H1 (cell line): ENCODE measurements around the gene KRT3. TPM values are rescaled to one million over a fixed set of nuclear protein-coding genes. Genes with fewer than 3 reads are reported as not detected.

Experiments used
- CTCF ChIA-PET: fragments of 300-600 bp; sonication (Branson Sonifier 250); formaldehyde crosslinking; loops from one replicate; lab custom pipeline; 2021; ENCODE audit not compliant: partially characterized antibody; lab: Charles Lee
- POLR2A ChIA-PET: fragments of 300-600 bp; sonication (Branson Sonifier 250); formaldehyde crosslinking; loops from one replicate; lab custom pipeline; 2021; ENCODE audit warnings: inconsistent platforms; ENCODE audit not compliant: partially characterized antibody; lab: Charles Lee
- DNase-seq, 2 experiments: peaks; one replicate each; pipeline versions ENCODE4 v3.0.0 to v3.0.0-alpha.2; 2010 to 2022; ENCODE audit warnings: low spot score in 2 of 2, low read depth in 1 of 2, mixed read lengths in 1 of 2
- FAIRE-seq: peaks from 2 replicates; lab custom pipeline; 2011; peaks lifted over from hg19 to GRCh38; lab: Jason Lieb, UNC
- H2AFZ ChIP-seq: 2 replicates; pipeline ENCODE4 v1.8.1; 2012; ENCODE audit warnings: low read length, inconsistent platforms
- H2AK5ac ChIP-seq: 2 replicates; pipeline ENCODE4 v1.6.1; 2013; ENCODE audit warnings: low read depth, low read length
- H2BK120ac ChIP-seq: replicated peaks from 2 replicates; pipeline ENCODE3; 2013; ENCODE audit warnings: low read depth, low read length, inconsistent platforms
- H2BK12ac ChIP-seq: 2 replicates; pipeline ENCODE4 v1.6.1; 2013; ENCODE audit warnings: low read depth, low read length
- H2BK15ac ChIP-seq: 2 replicates; pipeline ENCODE4 v1.6.1; 2013; ENCODE audit warnings: low read length
- H2BK20ac ChIP-seq: 2 replicates; pipeline ENCODE4 v1.6.1; 2013; ENCODE audit warnings: low read length
- H2BK5ac ChIP-seq: 2 replicates; pipeline ENCODE4 v1.6.1; 2013; ENCODE audit warnings: low read depth, low read length
- H3K14ac ChIP-seq: 2 replicates; pipeline ENCODE4 v1.6.1; 2013; ENCODE audit warnings: inconsistent platforms; ENCODE audit not compliant: insufficient read length
- H3K18ac ChIP-seq: 2 replicates; pipeline ENCODE4 v1.6.1; 2013; ENCODE audit warnings: low read length; ENCODE audit errors: extremely low read depth
- H3K23ac ChIP-seq: 2 replicates; pipeline ENCODE4 v1.6.1; 2013; ENCODE audit warnings: inconsistent platforms; ENCODE audit not compliant: insufficient read length
- H3K23me2 ChIP-seq: 2 replicates; pipeline ENCODE4 v1.6.1; 2013; ENCODE audit warnings: low read depth, low read length
- H3K27ac ChIP-seq: 2 replicates; pipeline ENCODE4 v1.6.1; 2011; ENCODE audit warnings: low read depth, low read length, inconsistent platforms
- H3K27me3 ChIP-seq, 4 experiments: replicated peaks in 1 of 4; 1 replicate in 1 of 4; 2 replicates in 3 of 4; pipeline versions ENCODE4 v1.6.1 to v1.8.1; 2011 to 2013; ENCODE audit warnings: low read length in 3 of 4, mild to moderate bottlenecking in 3 of 4, inconsistent platforms in 2 of 4, mixed read lengths in 2 of 4, moderate library complexity in 1 of 4; ENCODE audit not compliant: control insufficient read depth in 3 of 4, insufficient read depth in 3 of 4; ENCODE audit errors: extremely low read depth in 1 of 4
- H3K36me3 ChIP-seq, 4 experiments: 2 replicates each; pipeline versions ENCODE4 v1.6.1 to v1.8.1; 2011 to 2013; ENCODE audit warnings: mild to moderate bottlenecking in 4 of 4, low read length in 3 of 4, moderate library complexity in 2 of 4, control low read depth in 1 of 4, inconsistent platforms in 1 of 4; ENCODE audit not compliant: insufficient read depth in 4 of 4, control insufficient read depth in 2 of 4
- H3K4ac ChIP-seq: replicated peaks from 2 replicates; pipeline ENCODE3; 2013; ENCODE audit warnings: low read length, low read depth, mixed read lengths, inconsistent platforms; ENCODE audit not compliant: insufficient read length
- H3K4me1 ChIP-seq, 4 experiments: replicated peaks in 1 of 4; 1 replicate in 1 of 4; 2 replicates in 3 of 4; pipeline versions ENCODE4 v1.6.1 to v1.8.1; 2011 to 2013; ENCODE audit warnings: low read length in 3 of 4, inconsistent platforms in 2 of 4, mixed read lengths in 1 of 4; ENCODE audit not compliant: insufficient read depth in 4 of 4, control insufficient read depth in 3 of 4
- H3K4me2 ChIP-seq, 2 experiments: 2 replicates each; pipeline versions ENCODE4 v1.6.1 to v1.8.1; 2011 to 2013; ENCODE audit warnings: low read depth in 2 of 2, low read length in 2 of 2, control low read depth in 1 of 2, inconsistent platforms in 1 of 2, mild to moderate bottlenecking in 1 of 2; ENCODE audit not compliant: insufficient read depth in 1 of 2
- H3K4me3 ChIP-seq, 4 experiments: fragments of 200-600, 300-600 bp in 1 of 4; sonication (generic), shearing (Covaris generic), sonication (Bioruptor Twin) in 1 of 4; 2 replicates each; pipeline versions ENCODE4 v1.5.1 to v1.8.1; 2011 to 2016; ENCODE audit warnings: low read length in 4 of 4, low read depth in 3 of 4, control low read depth in 2 of 4, inconsistent platforms in 2 of 4, mild to moderate bottlenecking in 2 of 4, mixed read lengths in 1 of 4, moderate library complexity in 1 of 4; ENCODE audit not compliant: insufficient read depth in 2 of 4; ENCODE audit errors: extremely low read depth in 1 of 4
- H3K56ac ChIP-seq: replicated peaks from 2 replicates; pipeline ENCODE3; 2013; ENCODE audit warnings: low read depth, mild to moderate bottlenecking, mixed read lengths, low read length, inconsistent platforms; ENCODE audit not compliant: insufficient read length
- H3K79me1 ChIP-seq: 2 replicates; pipeline ENCODE4 v1.6.1; 2013; ENCODE audit warnings: low read depth, low read length, control low read depth
- H3K79me2 ChIP-seq, 2 experiments: 2 replicates each; pipeline versions ENCODE4 v1.6.1 to v1.8.1; 2012 to 2013; ENCODE audit warnings: low read length in 2 of 2, mild to moderate bottlenecking in 2 of 2, inconsistent platforms in 1 of 2; ENCODE audit not compliant: insufficient read depth in 2 of 2, control insufficient read depth in 1 of 2
- H3K9ac ChIP-seq, 4 experiments: replicated peaks in 1 of 4; 1 replicate in 1 of 4; 2 replicates in 3 of 4; pipeline versions ENCODE4 v1.6.1 to v1.8.1; 2011 to 2013; ENCODE audit warnings: low read depth in 3 of 4, low read length in 3 of 4, control low read depth in 2 of 4, mild to moderate bottlenecking in 2 of 4, moderate library complexity in 2 of 4, inconsistent platforms in 1 of 4; ENCODE audit errors: extremely low read depth in 1 of 4
- H3K9me3 ChIP-seq, 2 experiments: 2 replicates each; pipeline versions ENCODE4 v1.6.1 to v1.8.1; 2012 to 2013; ENCODE audit warnings: mild to moderate bottlenecking in 2 of 2, moderate library complexity in 2 of 2, control low read depth in 1 of 2, inconsistent platforms in 1 of 2, low read depth in 1 of 2, low read length in 1 of 2, mixed read lengths in 1 of 2; ENCODE audit not compliant: insufficient read depth in 2 of 2
- H4K20me1 ChIP-seq, 2 experiments: replicated peaks in 1 of 2; 2 replicates each; pipeline versions ENCODE3 to v1.8.1; 2011 to 2013; ENCODE audit warnings: inconsistent platforms in 2 of 2, low read length in 2 of 2, mild to moderate bottlenecking in 1 of 2; ENCODE audit not compliant: insufficient read depth in 2 of 2, control insufficient read depth in 1 of 2
- H4K5ac ChIP-seq: 2 replicates; pipeline ENCODE4 v1.6.1; 2013; ENCODE audit warnings: low read length, low read depth, mixed read lengths, inconsistent platforms; ENCODE audit not compliant: insufficient read length
- H4K8ac ChIP-seq: 2 replicates; pipeline ENCODE4 v1.8.0; 2013; ENCODE audit warnings: mild to moderate bottlenecking, moderate library complexity, low read length, inconsistent platforms; ENCODE audit not compliant: insufficient read depth; ENCODE audit errors: extremely low read depth
- H4K91ac ChIP-seq: replicated peaks from 2 replicates; pipeline ENCODE3; 2013; ENCODE audit warnings: low read length, mixed read lengths, inconsistent platforms; ENCODE audit not compliant: insufficient read length
- CHD1 ChIP-seq: IDR thresholded peaks from 2 replicates; pipeline ENCODE4 v1.6.1; 2012; ENCODE audit warnings: low read depth, low read length, improper control_type of control experiment
- CREB1 ChIP-seq: IDR thresholded peaks from 2 replicates; pipeline ENCODE4 v1.6.1; 2012; ENCODE audit warnings: inconsistent platforms
- EP300 ChIP-seq, 2 experiments: IDR thresholded peaks; 1 replicate in 1 of 2; 2 replicates in 1 of 2; pipeline ENCODE4 v1.6.1; 2011 to 2012; ENCODE audit warnings: low read depth in 2 of 2, low read length in 2 of 2, mild to moderate bottlenecking in 2 of 2, borderline replicate concordance in 1 of 2, inconsistent platforms in 1 of 2, moderate library complexity in 1 of 2
- KDM5A ChIP-seq: fragments of 200-600 bp; IDR thresholded peaks from 2 replicates; pipeline ENCODE4 v1.7.1; 2012; ENCODE audit warnings: mild to moderate bottlenecking, low read length, inconsistent platforms, mixed read lengths
- NRF1 ChIP-seq: IDR thresholded peaks from 2 replicates; pipeline ENCODE4 v1.6.1; 2011; ENCODE audit warnings: mild to moderate bottlenecking, low read depth, low read length, improper control_type of control experiment
- POU5F1 ChIP-seq: IDR thresholded peaks from 2 replicates; pipeline ENCODE4 v1.6.1; 2011; ENCODE audit warnings: low read depth, mild to moderate bottlenecking, low read length, moderate library complexity
- RAD21 ChIP-seq, 2 experiments: IDR thresholded peaks in 1 of 2; conservative IDR thresholded peaks in 1 of 2; 2 replicates each; pipeline ENCODE4 v1.6.1; 2011; ENCODE audit warnings: low read depth in 2 of 2, low read length in 2 of 2, improper control_type of control experiment in 1 of 2, inconsistent platforms in 1 of 2, mild to moderate bottlenecking in 1 of 2, moderate library complexity in 1 of 2
- RBBP5 ChIP-seq: IDR thresholded peaks from 2 replicates; pipeline ENCODE4 v1.7.1; 2012; ENCODE audit warnings: low read depth, mild to moderate bottlenecking, inconsistent platforms, low read length, moderate library complexity, borderline replicate concordance
- SAP30 ChIP-seq: fragments of 300-600 bp; sonication (generic); IDR thresholded peaks from 2 replicates; pipeline ENCODE4 v1.7.1; 2012; ENCODE audit warnings: low read length, moderate library complexity, mild to moderate bottlenecking, inconsistent platforms; ENCODE audit not compliant: insufficient read depth, insufficient replicate concordance
- SIX5 ChIP-seq: IDR thresholded peaks from 2 replicates; pipeline ENCODE4 v1.6.1; 2011; ENCODE audit warnings: mild to moderate bottlenecking, low read depth, low read length
- SP4 ChIP-seq: IDR thresholded peaks from 2 replicates; pipeline ENCODE4 v1.6.1; 2012; ENCODE audit warnings: low read length, inconsistent platforms
- ZNF274 ChIP-seq: IDR thresholded peaks from 2 replicates; pipeline ENCODE4 v1.7.0; 2012; ENCODE audit warnings: low read length, borderline replicate concordance; ENCODE audit errors: extremely low read depth
- polyA plus RNA-seq, 7 experiments: library from polyadenylated mRNA; depleted of rRNA in 3 of 7; stranded (reverse) in 5 of 7; unstranded in 2 of 7; fragments of >200 nt in 5 of 7; fragments of 200-250 nt in 2 of 7; gene quantifications; 1 replicate in 5 of 7; 2 replicates in 1 of 7; 4 replicates in 1 of 7; pipeline versions ENCODE4 v1.2.1 to v1.2.3, GENCODE V29; 2011 to 2013; ENCODE audit warnings: missing spikeins in 2 of 7, mixed read lengths in 2 of 7
- total RNA-seq: library from RNA; stranded (reverse); fragmentation: NEBNext Ultra II Directional; extraction: Animal tissue kit (Norgen Biotek cat#: 25700); gene quantifications from 2 replicates; pipeline ENCODE4 v1.2.1, GENCODE V29; 2021

KRT3 gene
- total and polyA plus RNA-seq, 2 of the 8 experiments (the other 6 are each of a cell fraction or from before 2014, with no cell fraction given): not detected

DNA sequence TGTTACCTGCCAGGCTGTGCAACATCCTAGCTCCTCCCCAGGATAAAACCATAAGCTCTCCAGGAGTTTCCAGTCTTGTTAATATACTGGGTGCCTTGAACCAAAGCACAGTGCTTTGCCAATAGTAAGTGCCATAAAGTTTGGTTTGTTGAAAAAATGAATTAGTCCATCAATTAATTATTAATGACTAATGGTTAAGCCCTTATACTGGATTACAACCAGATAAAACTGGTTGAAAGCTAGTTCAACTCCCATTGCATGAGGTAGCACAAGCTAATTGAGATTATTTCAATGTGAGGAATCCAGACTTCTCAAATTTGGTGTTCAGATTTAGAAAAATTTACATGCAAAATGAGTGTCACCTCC is 1.6 kb upstream of the KRT3 start:
- no peak overlapping the region for H2BK20ac ChIP-seq
- H3K4ac ChIP-seq: no peak overlapping the region
- H3K27ac ChIP-seq: no peak overlapping the region
- H3K18ac ChIP-seq: no peak overlapping the region
- no peak overlapping the region for H2BK5ac ChIP-seq
- H2BK15ac ChIP-seq: no peak overlapping the region
- no peaks in the 10 kb centered on the region for H4K20me1 ChIP-seq
- no peak overlapping the region for H2AK5ac ChIP-seq
- no peak for TF ChIP-seq SAP30
- TF ChIP-seq CHD1: no peak
- TF ChIP-seq NRF1: no peak
- TF ChIP-seq POU5F1: no peak
- TF ChIP-seq SIX5: no peak
- no peak for TF ChIP-seq ZNF274
- no peak for TF ChIP-seq CREB1
- TF ChIP-seq RBBP5: no peak
- TF ChIP-seq RAD21 (IDR thresholded peaks at IDR 0.05 in 1 of 2, conservative IDR thresholded peaks at IDR 0.05 in 1 of 2; ENCODE audit: low read depth in 2 of 2, low read length in 2 of 2): no peak
- no peak for TF ChIP-seq EP300 (IDR thresholded peaks at IDR 0.05; ENCODE audit: borderline replicate concordance in 1 of 2, low read depth in 2 of 2, low read length in 2 of 2)
- TF ChIP-seq KDM5A: no peak
- no peak for TF ChIP-seq SP4
- no peaks in the 10 kb centered on the region for H3K79me1 ChIP-seq
- H4K91ac ChIP-seq: no peak overlapping the region
- DNase-seq (no peak), FAIRE-seq (no peak)
- no peak overlapping the region for H2BK12ac ChIP-seq
- H3K23me2 ChIP-seq: no peaks in the 10 kb centered on the region
- no peak overlapping the region for H3K4me3 ChIP-seq
- no peak overlapping the region for H3K56ac ChIP-seq
- no peak overlapping the region for H3K9ac ChIP-seq
- no peak overlapping the region for H2AFZ ChIP-seq
- no peak overlapping the region for H3K23ac ChIP-seq
- no peak overlapping the region for H4K8ac ChIP-seq
- H2BK120ac ChIP-seq: no peak overlapping the region
- no peaks in the 10 kb centered on the region; a peak in 1 of 4 replicates for H3K9me3 ChIP-seq
- no peaks in the 10 kb centered on the region for H3K79me2 ChIP-seq
- no peak overlapping the region for H3K14ac ChIP-seq
- no peaks in the 10 kb centered on the region for H3K27me3 ChIP-seq
- H4K5ac ChIP-seq: no peak overlapping the region
- no peak overlapping the region for H3K4me2 ChIP-seq
- ChIA-PET CTCF (interaction anchor here (0.8 to 2.1 kb wide), 5 partner anchors 16 to 402 kb away, joined by 3 to 4 read pairs (median 3); no protein-coding TSS in a partner anchor), POLR2A (interaction anchor here (1.2 kb wide), 1 partner anchor 18 kb away, joined by 3 read pairs; no protein-coding TSS in a partner anchor)
- no peaks in the 10 kb centered on the region for H3K36me3 ChIP-seq
- peaks cover 0 to 11% (median 2%) of the 10 kb centered on the region in 4 experiments; a peak in 3 of 7 replicates for H3K4me1 ChIP-seq
